Glutamatergic neuron (in vitro differentiated cells): ENCODE results near the gene AGK. TPM values are rescaled to one million over a fixed set of nuclear protein-coding genes. Genes with fewer than 3 reads are reported as not detected.

Experiments used
- DNase-seq: peaks from one replicate; pipeline ENCODE4 v3.0.0; 2022
- H3K27ac Mint-ChIP-seq: one replicate; pipeline ENCODE4 v1.8.0; 2020; ENCODE audit warnings: mild to moderate bottlenecking, mixed read lengths, inconsistent platforms; ENCODE audit not compliant: unreplicated experiment
- H3K27me3 Mint-ChIP-seq: one replicate; pipeline ENCODE4 v1.8.0; 2020; ENCODE audit warnings: mild to moderate bottlenecking, moderate library complexity, mixed read lengths, inconsistent platforms; ENCODE audit not compliant: unreplicated experiment
- H3K36me3 Mint-ChIP-seq: one replicate; pipeline ENCODE4 v1.8.0; 2020; ENCODE audit warnings: mild to moderate bottlenecking, mixed read lengths, inconsistent platforms; ENCODE audit not compliant: unreplicated experiment
- H3K4me1 Mint-ChIP-seq: one replicate; pipeline ENCODE4 v1.8.0; 2020; ENCODE audit warnings: mild to moderate bottlenecking, low read depth, mixed read lengths, inconsistent platforms; ENCODE audit not compliant: unreplicated experiment
- H3K4me3 Mint-ChIP-seq: one replicate; pipeline ENCODE4 v1.8.0; 2020; ENCODE audit warnings: mild to moderate bottlenecking, mixed read lengths, inconsistent platforms; ENCODE audit not compliant: unreplicated experiment
- H3K9me3 Mint-ChIP-seq: one replicate; pipeline ENCODE4 v1.8.0; 2020; ENCODE audit warnings: mild to moderate bottlenecking, moderate library complexity, mixed read lengths, inconsistent platforms; ENCODE audit not compliant: unreplicated experiment
- CTCF ChIP-seq: fragments of 200-600 bp; sonication (generic); IDR thresholded peaks from one replicate; pipeline ENCODE4 v1.5.0; 2021; ENCODE audit not compliant: partially characterized antibody, unreplicated experiment
- total RNA-seq: library from RNA; stranded (reverse); fragmentation: NEBNext Ultra II Directional; extraction: Animal tissue kit (Norgen Biotek cat#: 25700); gene quantifications from one replicate; pipeline ENCODE4 v1.2.1, GENCODE V29; 2021; ENCODE audit not compliant: unreplicated experiment

The AGK gene
- total RNA-seq, 1 donor from 2014 or later, result 26.1 TPM

- DNase-seq, result no peak
- H3K27me3 Mint-ChIP-seq, result no peaks in the 10 kb centered on the region
- no peak for TF ChIP-seq CTCF
- H3K9me3 Mint-ChIP-seq, result no peaks in the 10 kb centered on the region
- H3K4me3 Mint-ChIP-seq, result no peak overlapping the region
- H3K27ac Mint-ChIP-seq, result no peak overlapping the region
- peaks cover 7% of the 10 kb centered on the region for H3K36me3 Mint-ChIP-seq
- no peaks in the 10 kb centered on the region for H3K4me1 Mint-ChIP-seq
Measured at GRCh38 chr7:141567432-141567831, 16.2 kb downstream of the AGK start.

GRCh38 chr7:141568227-141568626 lies 17.0 kb downstream of the AGK start:
- Mint-ChIP-seq H3K4me3 (no peak overlapping the region), H3K27me3 (no peaks in the 10 kb centered on the region), H3K27ac (no peak overlapping the region), H3K9me3 (no peaks in the 10 kb centered on the region), H3K36me3 (peaks cover 6% of the 10 kb centered on the region), H3K4me1 (no peaks in the 10 kb centered on the region)
- DNase-seq, result no peak
- TF ChIP-seq CTCF, result no peak

GRCh38 chr7:141571059-141571458 lies 19.8 kb downstream of the AGK start:
- Mint-ChIP-seq H3K36me3 (peaks cover 10% of the 10 kb centered on the region), H3K27me3 (no peaks in the 10 kb centered on the region), H3K27ac (no peak overlapping the region), H3K4me1 (no peaks in the 10 kb centered on the region), H3K4me3 (no peak overlapping the region), H3K9me3 (peaks cover 4% of the 10 kb centered on the region)
- TF ChIP-seq CTCF, result no peak
- no peak for DNase-seq

- Mint-ChIP-seq H3K4me3 (no peak overlapping the region), H3K36me3 (peaks cover 15% of the 10 kb centered on the region), H3K27me3 (no peaks in the 10 kb centered on the region), H3K4me1 (no peaks in the 10 kb centered on the region), H3K27ac (no peak overlapping the region), H3K9me3 (peaks cover 9% of the 10 kb centered on the region)
- TF ChIP-seq CTCF, result no peak
- no peak for DNase-seq
Measured at GRCh38 chr7:141572175-141572574, 21.0 kb downstream of the AGK start.

- H3K4me3 Mint-ChIP-seq, result no peak overlapping the region
- H3K27me3 Mint-ChIP-seq, result no peaks in the 10 kb centered on the region
- peaks cover 9% of the 10 kb centered on the region for H3K9me3 Mint-ChIP-seq
- peaks cover 15% of the 10 kb centered on the region for H3K36me3 Mint-ChIP-seq
- H3K4me1 Mint-ChIP-seq, result no peaks in the 10 kb centered on the region
- no peak overlapping the region for H3K27ac Mint-ChIP-seq
- no peak for TF ChIP-seq CTCF
- no peak for DNase-seq
Measured at GRCh38 chr7:141573511-141573910, 22.3 kb downstream of the AGK start.
